Esophagus (tissue), 2 donors: ENCODE results near the gene OR6N1. TPM values are rescaled to one million over a fixed set of nuclear protein-coding genes. Genes with fewer than 3 reads are reported as not detected.

Experiments used
- H3K27ac ChIP-seq, 2 donors: one replicate each; pipeline ENCODE4 v1.5.1; 2013; ENCODE audit warnings: low read depth in 2 of 2, mild to moderate bottlenecking in 2 of 2, inconsistent platforms in 1 of 2, low read length in 1 of 2, moderate library complexity in 1 of 2
- H3K27me3 ChIP-seq, 2 donors: one replicate each; pipeline ENCODE4 v1.6.1; 2013; ENCODE audit warnings: low read length in 2 of 2, control low read depth in 1 of 2, mild to moderate bottlenecking in 1 of 2; ENCODE audit not compliant: insufficient read depth in 2 of 2, control insufficient read depth in 1 of 2
- H3K36me3 ChIP-seq, 2 donors: one replicate each; pipeline ENCODE4 v1.6.1; 2013; ENCODE audit warnings: low read length in 1 of 2; ENCODE audit not compliant: control insufficient read depth in 2 of 2, insufficient read depth in 2 of 2
- H3K4me1 ChIP-seq, 2 donors: one replicate each; pipeline ENCODE4 v1.6.1; 2013; ENCODE audit warnings: low read length in 1 of 2; ENCODE audit not compliant: control insufficient read depth in 2 of 2, insufficient read depth in 2 of 2
- H3K4me3 ChIP-seq, 2 donors: one replicate each; pipeline ENCODE4 v1.5.1; 2013; ENCODE audit warnings: low read length in 2 of 2, mild to moderate bottlenecking in 2 of 2, low read depth in 1 of 2, moderate library complexity in 1 of 2
- H3K9me3 ChIP-seq, 2 donors: one replicate each; pipeline ENCODE4 v1.6.1; 2013; ENCODE audit warnings: mild to moderate bottlenecking in 2 of 2, low read depth in 1 of 2, low read length in 1 of 2, moderate library complexity in 1 of 2; ENCODE audit not compliant: control insufficient read depth in 2 of 2, insufficient read depth in 1 of 2
- WGBS, 2 donors: extraction: QIAGEN DNeasy Blood & Tissue Kit; methylation state at CpG; one replicate each; pipeline ENCODE4 v1.1.7; 2013; 5-methylcytosine and 5-hydroxymethylcytosine counted together
- polyA plus RNA-seq, 2 donors: library from polyadenylated mRNA; stranded (reverse); fragments of 200-250 nt; gene quantifications; one replicate each; pipeline ENCODE4 v1.2.3, GENCODE V29; 2013
- donor health status: healthy with polysubstance abuse.
- donor health status: Bipolar disorder and iron deficiency.

Gene OR6N1
- not detected for polyA plus RNA-seq

- Histone ChIP-seq H3K27ac (no peak within 1 kb of the TSS), H3K9me3 (no peaks in the 10 kb centered on the region), H3K36me3 (no peaks in the 10 kb centered on the region), H3K27me3 (no peaks in the 10 kb centered on the region), H3K4me1 (no peaks in the 10 kb centered on the region), H3K4me3 (no peak within 1 kb of the TSS)
- WGBS, 2 donors = 69 to 72% methylated on average over 6 of the region's 6 CpGs
Measured at GRCh38 chr1:158771950-158772866, at the start of gene OR6N1. Gene OR6N1 (minus strand): TSS chr1:158772195. CDS start chr1:158766682, 5,513 bp downstream.

DNA sequence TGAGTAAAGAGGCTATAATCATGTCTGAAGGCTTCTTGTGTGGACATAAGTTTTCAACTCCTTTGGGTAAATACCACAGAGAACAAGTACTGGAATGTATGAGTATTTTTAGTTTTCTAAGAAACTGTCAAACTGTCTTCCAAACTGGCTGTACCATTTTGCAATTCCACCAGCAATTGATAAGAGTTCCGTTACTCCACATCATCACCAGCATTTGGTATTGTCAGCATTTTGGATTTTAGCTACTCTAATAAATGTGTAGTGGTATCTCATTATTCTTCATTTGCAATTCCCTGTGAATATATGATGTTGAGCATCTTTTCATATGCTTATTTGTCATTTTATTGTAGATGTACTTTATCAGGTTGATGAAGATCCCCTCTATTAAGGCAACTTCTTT is 49.7 kb upstream of the OR6N1 start:
- H3K27ac ChIP-seq = no peak overlapping the region
- H3K27me3 ChIP-seq = no peaks in the 10 kb centered on the region
- WGBS, 2 donors = 78 to 87% methylated on average over 1 of the region's 1 CpG
- no peaks in the 10 kb centered on the region for H3K36me3 ChIP-seq
- no peaks in the 10 kb centered on the region for H3K4me1 ChIP-seq
- no peaks in the 10 kb centered on the region for H3K9me3 ChIP-seq
- H3K4me3 ChIP-seq = no peak overlapping the region

GRCh38 chr1:158819461-158820443 is 47.8 kb upstream of the OR6N1 start:
- no peak overlapping the region for H3K27ac ChIP-seq
- H3K9me3 ChIP-seq = no peaks in the 10 kb centered on the region
- no peaks in the 10 kb centered on the region for H3K36me3 ChIP-seq
- no peak overlapping the region for H3K4me3 ChIP-seq
- H3K4me1 ChIP-seq = no peaks in the 10 kb centered on the region
- 54 to 60% methylated on average over 7 of the region's 7 CpGs for whole genome bisulfite sequencing, 2 donors
- H3K27me3 ChIP-seq = no peaks in the 10 kb centered on the region

- Histone ChIP-seq H3K4me1 (no peaks in the 10 kb centered on the region), H3K9me3 (no peaks in the 10 kb centered on the region), H3K27ac (no peak overlapping the region), H3K4me3 (no peak overlapping the region), H3K36me3 (no peaks in the 10 kb centered on the region), H3K27me3 (no peaks in the 10 kb centered on the region)
- WGBS, 2 donors = 81 to 88% methylated on average over 1 of the region's 1 CpG
Measured at GRCh38 chr1:158818975-158819431, 47.0 kb upstream of the OR6N1 start.

GRCh38 chr1:158818560-158818959 is 46.6 kb upstream of the OR6N1 start:
- Histone ChIP-seq H3K4me1 (no peaks in the 10 kb centered on the region), H3K4me3 (no peak overlapping the region), H3K27me3 (no peaks in the 10 kb centered on the region), H3K9me3 (no peaks in the 10 kb centered on the region), H3K36me3 (no peaks in the 10 kb centered on the region), H3K27ac (no peak overlapping the region)
- WGBS, 2 donors = 74 to 87% methylated on average over 1 of the region's 1 CpG

GRCh38 chr1:158814970-158815369 is 43.0 kb upstream of the OR6N1 start:
- H3K36me3 ChIP-seq = no peaks in the 10 kb centered on the region

GRCh38 chr1:158813164-158813563 is 41.2 kb upstream of the OR6N1 start:
- WGBS, 2 donors = 49 to 58% methylated on average over 3 of the region's 3 CpGs
- Histone ChIP-seq H3K36me3 (no peaks in the 10 kb centered on the region), H3K9me3 (no peaks in the 10 kb centered on the region), H3K4me1 (no peaks in the 10 kb centered on the region), H3K27ac (no peak overlapping the region), H3K27me3 (no peaks in the 10 kb centered on the region), H3K4me3 (no peak overlapping the region)

More at GRCh38 chr1:158814970-158815369, 43.0 kb upstream of the OR6N1 start:
- Histone ChIP-seq H3K27me3 (no peaks in the 10 kb centered on the region), H3K9me3 (no peaks in the 10 kb centered on the region), H3K4me1 (no peaks in the 10 kb centered on the region), H3K27ac (no peak overlapping the region), H3K4me3 (no peak overlapping the region)
- WGBS, 2 donors = 20 to 72% methylated on average over 1 of the region's 1 CpG

DNA sequence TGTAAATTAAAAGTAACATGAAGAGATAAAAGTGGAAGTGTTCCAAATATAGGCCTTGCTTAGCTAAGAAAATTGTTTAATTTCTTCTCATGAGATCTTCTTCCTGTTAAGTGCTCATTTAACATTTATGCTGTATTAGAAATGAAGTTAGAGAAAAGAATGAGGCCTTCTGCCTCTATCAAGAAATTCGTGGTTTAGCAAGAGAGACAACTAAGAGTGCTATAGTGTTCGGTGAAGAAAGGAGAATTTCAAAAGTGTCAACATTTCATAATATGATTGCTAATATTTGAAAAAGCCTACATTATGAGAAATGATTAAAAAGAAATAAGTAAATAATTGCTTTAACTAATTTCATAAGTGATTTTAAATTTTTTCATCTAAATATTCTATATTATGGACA is 40.3 kb upstream of the OR6N1 start:
- Histone ChIP-seq H3K4me3 (no peak overlapping the region), H3K36me3 (no peaks in the 10 kb centered on the region), H3K9me3 (no peaks in the 10 kb centered on the region), H3K27ac (no peak overlapping the region), H3K4me1 (no peaks in the 10 kb centered on the region), H3K27me3 (no peaks in the 10 kb centered on the region)
- WGBS, 2 donors = 65 to 66% methylated on average over 2 of the region's 2 CpGs

GRCh38 chr1:158810311-158810710 is 38.3 kb upstream of the OR6N1 start:
- H3K27me3 ChIP-seq = no peaks in the 10 kb centered on the region
- WGBS, 2 donors = 65 to 74% methylated on average over 4 of the region's 4 CpGs
- no peak overlapping the region for H3K27ac ChIP-seq
- H3K9me3 ChIP-seq = no peaks in the 10 kb centered on the region
- no peaks in the 10 kb centered on the region for H3K36me3 ChIP-seq
- no peaks in the 10 kb centered on the region for H3K4me1 ChIP-seq
- H3K4me3 ChIP-seq = no peak overlapping the region
